NCI-H2107 (cell line): Measurements from ENCODE around the gene RFTN1.

ENCODE experiments used
- DNase-seq: peaks from one replicate; lab custom pipeline; 2025; lab: John Stamatoyannopoulos, UW

RFTN1 gene

DNA sequence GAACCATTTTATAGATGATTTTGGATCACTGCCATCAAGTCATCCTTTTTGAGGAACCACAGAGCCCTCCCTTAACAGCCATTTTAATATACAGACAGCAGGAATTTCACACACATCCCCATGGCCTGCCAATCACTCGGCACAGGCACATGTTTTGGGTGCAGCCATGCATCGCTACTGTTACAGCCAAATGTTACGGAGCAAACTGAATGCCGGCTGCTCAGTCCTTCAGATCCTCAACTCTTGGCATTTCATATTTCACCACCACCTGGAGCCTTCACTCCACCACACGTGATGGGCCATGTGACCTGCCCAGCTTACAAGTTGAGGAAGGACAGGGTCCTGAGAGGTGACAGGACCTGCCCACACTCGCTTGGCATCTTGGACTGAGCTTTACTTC, 157.7 kb downstream of the RFTN1 start:
- no peak for DNase-seq

DNA sequence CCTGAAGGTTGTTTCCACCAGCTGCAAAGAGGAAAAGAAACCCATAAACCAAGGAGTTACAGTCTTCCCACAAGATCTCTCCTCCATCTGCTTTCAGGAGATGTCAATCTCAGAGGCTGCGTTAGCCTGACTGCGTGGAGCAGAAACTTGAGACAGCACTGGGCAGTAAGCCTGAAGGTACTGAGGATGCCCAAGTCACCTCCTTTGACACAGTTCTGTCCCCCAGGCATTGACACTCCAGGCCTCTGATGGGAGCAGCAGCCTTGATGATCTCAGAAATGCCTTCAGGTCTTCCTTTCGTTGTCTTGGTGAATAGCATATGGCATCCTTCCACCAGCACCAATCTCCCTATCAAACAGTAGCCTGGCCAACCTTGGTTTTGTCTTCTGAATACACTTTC, 159.2 kb downstream of the RFTN1 start:
- no peak for DNase-seq

GRCh38 chr3:16352428-16352827, 161.1 kb downstream of the RFTN1 start:
- DNase-seq, result no peak

GRCh38 chr3:16350597-16351318, 162.7 kb downstream of the RFTN1 start:
- no peak for DNase-seq

GRCh38 chr3:16349986-16350596, 163.4 kb downstream of the RFTN1 start:
- no peak for DNase-seq

- DNase-seq, result no peak
Observed at GRCh38 chr3:16347548-16347947, 166.0 kb downstream of the RFTN1 start.

DNA sequence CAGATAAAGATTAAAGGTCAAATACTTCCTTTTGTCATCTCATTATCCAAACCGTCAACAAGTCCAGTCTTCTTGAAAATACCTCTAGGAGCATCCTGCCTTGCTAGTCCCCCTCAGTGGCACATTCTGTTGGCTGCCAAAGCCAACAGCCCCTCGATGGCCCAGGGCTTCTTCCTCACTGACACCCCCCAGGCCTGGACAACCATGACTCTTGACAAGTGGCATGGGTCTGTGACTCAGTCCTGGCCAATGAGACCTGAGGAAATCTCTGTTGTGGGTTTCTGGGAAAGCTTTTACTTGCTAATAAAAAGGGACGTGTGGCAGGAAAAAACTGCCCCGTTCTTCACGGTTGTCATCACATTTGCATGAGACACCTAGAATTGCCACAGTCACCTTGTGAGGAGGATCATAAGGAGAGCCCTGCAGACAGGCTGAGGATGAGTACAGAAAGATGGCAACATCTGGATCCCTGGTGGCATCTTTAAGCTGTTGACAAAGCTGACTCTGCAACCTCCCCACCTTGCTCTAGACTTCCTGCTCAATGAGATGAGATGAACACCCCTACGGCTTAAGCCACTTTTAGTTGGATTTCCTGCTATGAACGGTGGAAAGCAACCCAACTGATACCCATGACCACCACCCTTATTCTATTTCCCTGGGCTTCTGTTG, 167.0 kb downstream of the RFTN1 start:
- DNase-seq, result no peak

- DNase-seq, result no peak
Observed at GRCh38 chr3:16343101-16343500, 170.4 kb downstream of the RFTN1 start.

DNA sequence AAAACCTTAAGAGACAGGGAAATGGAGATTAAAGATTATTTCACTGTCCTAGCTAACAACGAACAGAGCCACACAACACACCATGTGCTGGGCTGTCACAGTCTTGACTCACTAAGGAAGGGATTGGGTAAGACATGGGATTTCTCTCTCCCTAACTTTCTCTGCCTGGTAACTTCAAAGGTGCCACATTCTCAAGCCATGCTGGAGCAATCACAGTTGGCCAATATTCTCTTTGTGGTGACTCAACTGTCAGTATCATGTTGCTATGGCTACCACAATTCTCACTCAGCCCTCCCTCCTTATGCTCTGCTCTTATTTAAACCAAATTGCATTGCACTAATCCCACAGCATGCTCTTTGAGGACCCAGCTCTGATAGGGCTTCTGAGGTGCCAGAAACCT, 174.5 kb downstream of the RFTN1 start:
- DNase-seq, result no peak

- no peak for DNase-seq
Observed at GRCh38 chr3:16337856-16338540, 175.5 kb downstream of the RFTN1 start.

DNA sequence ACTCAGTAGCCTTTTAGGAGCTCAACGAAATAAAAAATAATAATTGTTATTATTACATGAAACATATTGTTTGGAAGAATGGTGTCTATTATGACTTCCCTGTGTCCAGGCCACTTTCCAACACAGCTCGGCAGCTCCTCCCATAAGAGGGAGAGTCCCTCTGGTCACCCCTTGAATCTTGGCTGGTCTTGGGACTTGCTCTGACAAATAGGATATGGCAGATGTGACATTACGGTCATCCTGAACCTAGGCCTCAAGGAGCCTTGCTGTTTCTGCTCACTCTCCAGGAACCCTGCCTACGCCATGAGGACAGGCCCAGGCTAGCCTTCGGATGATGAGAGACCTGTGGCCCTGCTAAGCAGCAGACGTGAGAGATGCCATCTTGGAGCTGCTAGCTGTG, 176.7 kb downstream of the RFTN1 start:
- DNase-seq, result no peak

GRCh38 chr3:16335772-16336645, 177.5 kb downstream of the RFTN1 start:
- DNase-seq, result no peak

GRCh38 chr3:16335333-16335732, 178.2 kb downstream of the RFTN1 start:
- no peak for DNase-seq

DNA sequence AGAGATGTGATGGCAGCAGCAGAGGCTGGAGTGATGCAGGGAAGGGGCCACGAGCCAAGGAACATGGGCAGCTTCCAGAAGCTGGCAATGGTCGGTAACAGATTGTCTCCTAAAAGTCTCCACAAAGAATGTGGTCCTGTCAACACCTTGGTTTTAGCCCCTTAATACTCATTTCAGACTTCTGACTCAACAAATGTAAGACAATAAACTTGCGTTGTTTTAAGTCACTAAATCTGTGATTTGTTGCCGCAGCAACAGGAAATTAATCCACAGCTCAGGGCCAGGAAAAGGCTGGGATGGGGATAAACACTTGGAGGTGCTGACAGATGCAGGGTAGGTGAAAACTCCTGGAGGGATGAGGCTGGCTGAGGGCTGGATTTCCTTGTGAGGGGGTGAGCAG, 178.6 kb downstream of the RFTN1 start:
- DNase-seq, result no peak

DNA sequence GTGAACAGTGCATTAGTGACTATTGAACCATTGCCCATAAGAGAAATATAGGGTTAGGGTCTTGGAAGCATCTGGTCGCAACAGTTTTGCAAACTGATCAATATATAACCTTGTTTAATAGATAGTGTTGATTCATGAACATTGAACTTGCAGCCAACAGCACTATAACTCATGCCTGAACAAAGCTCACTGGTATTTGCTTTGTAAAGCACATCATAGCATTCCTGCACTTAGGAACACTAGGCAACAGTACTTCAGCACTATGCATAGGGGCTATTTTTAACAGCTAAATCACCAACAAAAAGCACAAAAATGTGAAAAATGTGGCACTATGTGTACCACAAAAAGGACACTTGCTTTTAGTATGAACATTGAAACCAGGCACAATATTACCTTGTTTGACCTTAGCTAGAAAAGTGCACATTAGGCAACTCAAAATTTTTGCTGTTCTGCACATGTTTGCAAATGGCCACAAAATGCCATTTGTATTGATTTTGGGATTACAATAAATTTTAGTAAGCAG, 180.5 kb downstream of the RFTN1 start:
- DNase-seq, result no peak

GRCh38 chr3:16331319-16331883, 182.1 kb downstream of the RFTN1 start:
- no peak for DNase-seq

- no peak for DNase-seq
Observed at GRCh38 chr3:16330351-16330750, 183.1 kb downstream of the RFTN1 start.

- DNase-seq, result no peak
Observed at GRCh38 chr3:16329826-16330129, 183.7 kb downstream of the RFTN1 start.

DNA sequence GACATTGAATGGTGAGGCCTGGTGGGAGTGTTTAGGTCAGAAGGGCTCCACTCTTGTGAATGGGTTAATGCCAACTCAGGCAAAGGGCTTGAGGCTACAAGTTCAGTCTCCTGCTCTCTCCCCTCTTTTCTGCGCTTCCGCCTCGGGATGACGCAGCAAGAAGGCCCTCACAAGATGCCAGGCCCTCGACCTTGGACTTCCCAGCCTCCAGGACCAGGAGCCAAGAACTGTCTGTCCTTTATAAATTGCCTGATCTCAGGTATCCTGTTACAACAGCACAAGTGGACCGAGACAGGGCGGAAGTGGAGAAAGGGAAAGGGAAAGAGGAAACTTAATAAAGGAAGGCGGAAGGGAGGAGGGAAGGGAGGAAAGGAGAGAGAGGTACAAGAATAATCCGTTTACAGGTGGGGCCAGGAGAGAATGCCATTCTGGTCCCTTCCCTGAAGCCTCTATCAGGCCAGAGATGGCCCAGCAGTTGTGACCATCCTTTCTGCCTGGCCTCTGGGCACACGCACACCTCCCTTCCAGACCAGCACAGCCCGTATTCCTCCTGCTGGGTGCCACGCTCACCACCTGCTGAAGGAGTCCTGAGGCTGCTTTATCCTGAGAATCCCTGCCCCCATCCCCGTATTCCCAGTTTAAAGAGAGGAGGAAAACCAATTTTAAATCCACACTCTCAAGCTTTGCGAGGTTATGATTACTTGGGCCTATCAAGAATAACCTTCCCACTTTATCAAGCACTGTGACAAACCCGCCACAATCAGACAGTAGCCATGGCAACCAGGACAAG, 184.3 kb downstream of the RFTN1 start:
- peak; percentile 30 for DNase-seq

DNA sequence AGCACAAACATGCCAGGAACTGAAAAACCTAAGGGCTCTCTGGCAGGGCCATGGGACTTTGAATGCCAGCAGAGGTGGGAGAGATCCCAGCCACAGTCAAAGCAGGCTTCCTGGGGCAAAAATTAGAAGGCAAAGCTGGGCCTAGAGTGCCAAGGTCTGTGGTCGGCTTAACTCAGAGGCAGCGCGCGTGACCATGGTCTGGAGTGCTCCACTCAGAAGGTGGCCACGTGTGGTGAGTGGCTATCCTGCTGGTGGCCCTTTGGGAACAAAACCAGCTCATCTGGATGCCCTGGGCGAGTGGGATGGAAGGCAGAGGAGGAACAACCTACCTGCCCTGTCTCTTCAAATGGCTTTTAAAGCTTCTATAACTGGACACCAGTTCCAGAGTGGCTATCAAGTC, 185.4 kb downstream of the RFTN1 start:
- DNase-seq, result no peak
